IMR-90 (cell line): Measurements from ENCODE around the gene FGGY. TPM values are rescaled to one million over a fixed set of nuclear protein-coding genes. Genes with fewer than 3 reads are reported as not detected.

Source experiments
- ATAC-seq: fragments of 200-7000 bp; cut with Tn5 transposase; 2 replicates; pipeline ENCODE4 v1.9.1; 2020; ENCODE audit warnings: low read depth, mild to moderate bottlenecking, moderate library complexity
- BruUV-seq: library from RNA; stranded (reverse); fragments of 400-500 nt; replicated peaks from 2 replicates; lab custom pipeline; 2021; lab: Mats Ljungman, UMichigan
- CTCF ChIA-PET: fragments of 300-600 bp; formaldehyde crosslinking; extraction: SDS; loops from one replicate; lab custom pipeline; 2021; ENCODE audit warnings: antibody characterized with exemption; lab: Yijun Ruan, JAX
- POLR2A ChIA-PET: fragments of 300-600 bp; sonication (Branson Sonifier 250); formaldehyde crosslinking; loops from one replicate; lab custom pipeline; 2022; ENCODE audit warnings: antibody characterized with exemption; ENCODE audit not compliant: unreplicated experiment; lab: Charles Lee
- DNase-seq: peaks from one replicate; pipeline ENCODE4 v3.0.0; 2013
- H2AFZ ChIP-seq: replicated peaks from 2 replicates; pipeline ENCODE3; 2013; ENCODE audit warnings: low read length, mild to moderate bottlenecking; ENCODE audit not compliant: poor library complexity
- H2AK5ac ChIP-seq: 2 replicates; pipeline ENCODE4 v1.6.1; 2013; ENCODE audit warnings: low read depth, low read length, inconsistent platforms
- H2AK9ac ChIP-seq: replicated peaks from 2 replicates; pipeline ENCODE3; 2013; ENCODE audit warnings: mild to moderate bottlenecking, low read depth, low read length, moderate library complexity; ENCODE audit not compliant: poor library complexity
- H2BK120ac ChIP-seq: 2 replicates; pipeline ENCODE4 v1.6.1; 2013; ENCODE audit warnings: low read depth, low read length, inconsistent platforms
- H2BK15ac ChIP-seq: 3 replicates; pipeline ENCODE4 v1.6.1; 2013; ENCODE audit warnings: low read depth, low read length, inconsistent platforms
- H2BK20ac ChIP-seq: 2 replicates; pipeline ENCODE4 v1.6.1; 2013; ENCODE audit warnings: low read depth, mild to moderate bottlenecking, inconsistent platforms, low read length, moderate library complexity
- H2BK5ac ChIP-seq: 2 replicates; pipeline ENCODE4 v1.6.1; 2013; ENCODE audit warnings: mild to moderate bottlenecking, low read depth, low read length, inconsistent platforms; ENCODE audit not compliant: poor library complexity, severe bottlenecking
- H3K14ac ChIP-seq: replicated peaks from 2 replicates; pipeline ENCODE4 v1.6.1; 2013; ENCODE audit warnings: low read depth, low read length, inconsistent platforms
- H3K18ac ChIP-seq: 2 replicates; pipeline ENCODE4 v1.6.1; 2013; ENCODE audit warnings: low read depth, low read length, control low read depth
- H3K23ac ChIP-seq: 2 replicates; pipeline ENCODE4 v1.6.1; 2013; ENCODE audit warnings: low read depth, low read length, inconsistent platforms
- H3K27ac ChIP-seq: 2 replicates; pipeline ENCODE4 v1.5.1; 2013; ENCODE audit warnings: mild to moderate bottlenecking, control low read depth, low read length; ENCODE audit not compliant: insufficient read depth
- H3K27me3 ChIP-seq: 2 replicates; pipeline ENCODE4 v1.6.1; 2013; ENCODE audit warnings: low read length; ENCODE audit not compliant: control insufficient read depth, insufficient read depth
- H3K36me3 ChIP-seq: 2 replicates; pipeline ENCODE4 v1.6.1; 2013; ENCODE audit warnings: low read length, mixed read lengths; ENCODE audit not compliant: control insufficient read depth, insufficient read depth
- H3K4ac ChIP-seq: 2 replicates; pipeline ENCODE4 v1.6.1; 2013; ENCODE audit warnings: low read depth, low read length, inconsistent platforms
- H3K4me1 ChIP-seq: 2 replicates; pipeline ENCODE4 v1.6.1; 2013; ENCODE audit warnings: low read length, mixed read lengths; ENCODE audit not compliant: control insufficient read depth, insufficient read depth
- H3K4me2 ChIP-seq: 2 replicates; pipeline ENCODE4 v1.6.1; 2013; ENCODE audit warnings: low read depth, mild to moderate bottlenecking, control low read depth, low read length, moderate library complexity
- H3K4me3 ChIP-seq: 2 replicates; pipeline ENCODE4 v1.5.1; 2013; ENCODE audit warnings: low read depth, mild to moderate bottlenecking, control low read depth, low read length, moderate library complexity; ENCODE audit not compliant: insufficient read depth
- H3K56ac ChIP-seq: 2 replicates; pipeline ENCODE4 v1.6.1; 2013; ENCODE audit warnings: low read length, inconsistent platforms; ENCODE audit not compliant: insufficient read depth; ENCODE audit errors: extremely low read depth
- H3K79me1 ChIP-seq, 2 experiments: 2 replicates each; pipeline ENCODE4 v1.6.1; 2013; ENCODE audit warnings: low read length in 2 of 2, inconsistent platforms in 1 of 2, low read depth in 1 of 2
- H3K9ac ChIP-seq: 2 replicates; pipeline ENCODE4 v1.6.1; 2013; ENCODE audit warnings: low read depth, low read length, control low read depth
- H3K9me1 ChIP-seq: 2 replicates; pipeline ENCODE4 v1.6.1; 2013; ENCODE audit warnings: low read length, inconsistent platforms; ENCODE audit not compliant: insufficient read depth
- H3K9me3 ChIP-seq: 2 replicates; pipeline ENCODE4 v1.6.1; 2013; ENCODE audit warnings: low read length; ENCODE audit not compliant: control insufficient read depth, insufficient read depth
- H4K20me1 ChIP-seq: 2 replicates; pipeline ENCODE4 v1.6.1; 2013; ENCODE audit warnings: low read length, inconsistent platforms; ENCODE audit not compliant: insufficient read depth
- H4K5ac ChIP-seq: 2 replicates; pipeline ENCODE4 v1.6.1; 2013; ENCODE audit warnings: mild to moderate bottlenecking, low read depth, low read length, control low read depth
- H4K8ac ChIP-seq, 2 experiments: 2 replicates each; pipeline ENCODE4 v1.6.1; 2013; ENCODE audit warnings: low read depth in 2 of 2, low read length in 2 of 2, control low read depth in 1 of 2, inconsistent platforms in 1 of 2
- H4K91ac ChIP-seq: 2 replicates; pipeline ENCODE4 v1.6.1; 2013; ENCODE audit warnings: low read depth, low read length, inconsistent platforms; ENCODE audit not compliant: insufficient read depth
- BHLHE40 ChIP-seq: fragments of 150-350 bp; IDR thresholded peaks from 2 replicates; pipeline ENCODE4 v1.6.1; 2016; ENCODE audit warnings: mild to moderate bottlenecking, low read depth, low read length
- CEBPB ChIP-seq: IDR thresholded peaks from 2 replicates; pipeline ENCODE4 v1.6.1; 2012; ENCODE audit warnings: low read depth, low read length, improper control_type of control experiment
- FOS ChIP-seq: fragments of 150-350 bp; IDR thresholded peaks from 2 replicates; pipeline ENCODE4 v1.6.1; 2016; ENCODE audit warnings: low read depth, low read length
- MXI1 ChIP-seq: IDR thresholded peaks from 2 replicates; pipeline ENCODE4 v1.6.1; 2012; ENCODE audit warnings: low read depth, mild to moderate bottlenecking, low read length, moderate library complexity, borderline replicate concordance
- WGBS, 2 experiments: methylation state at CpG; one replicate each; pipeline versions ENCODE4 v1.1.5 to v1.1.7; 2013; ENCODE audit warnings: missing lambda C conversion rate in 2 of 2; ENCODE audit not compliant: insufficient read length in 1 of 2; ENCODE audit errors: extremely low coverage in 2 of 2; 5-methylcytosine and 5-hydroxymethylcytosine counted together
- dilution Hi-C: fragments of 300-500 bp; cut with HindIII; formaldehyde crosslinking; loops from one replicate; pipeline ENCODE4 v1.14.3; 2018; ENCODE audit warnings: low sequenced_read_pairs; ENCODE audit not compliant: unreplicated experiment
- in situ Hi-C: fragments of 300-500 bp; cut with MboI; formaldehyde crosslinking; loops from 3 replicates; pipeline ENCODE4 v1.14.3; 2019; ENCODE audit warnings: low sequenced_read_pairs, inconsistent platforms, mixed read lengths
- intact Hi-C: fragments of 100-400 bp; cut with micrococcal nuclease; formaldehyde crosslinking; loops from 2 replicates; pipeline ENCODE4 v1.10.0; 2022
- polyA plus RNA-seq, 3 experiments: library from polyadenylated mRNA; depleted of rRNA; stranded (reverse); fragments of >200 nt; gene quantifications; 2 replicates each; pipeline ENCODE4 v1.2.3, GENCODE V29; 2012; ENCODE audit warnings: low replicate concordance in 1 of 3
- total RNA-seq: library from RNA; depleted of rRNA; stranded (reverse); fragments of >200 nt; gene quantifications from 2 replicates; pipeline ENCODE4 v1.2.3, GENCODE V29; 2012

Gene FGGY
- total and polyA plus RNA-seq, 2 of the 4 experiments (the other 2 are of a cell fraction), result 5.6 to 14.0 TPM

GRCh38 chr1:59705466-59706302 lies 408.8 kb downstream of the FGGY start:
- Histone ChIP-seq H3K27me3 (no peaks in the 10 kb centered on the region), H3K36me3 (no peaks in the 10 kb centered on the region), H3K9me3 (no peaks in the 10 kb centered on the region), H2BK20ac (peak overlapping the region; percentile 89), H3K4me2 (peak overlapping the region; percentile 51; the same call in 1 of the 2 replicates), H2AK5ac (peak overlapping the region; percentile 69), H3K4ac (peak overlapping the region; percentile 82), H2AK9ac (peak overlapping the region; percentile 45), H4K5ac (peak overlapping the region; percentile 97), H2BK5ac (peak overlapping the region; percentile 92), H3K79me1 (no peaks in the 10 kb centered on the region), H2BK120ac (peak overlapping the region; percentile 87), H2BK15ac (peak overlapping the region; percentile 93), H3K4me3 (no peak overlapping the region), H2AFZ (peak overlapping the region; percentile 46), H3K14ac (peak overlapping the region; percentile 95), H3K18ac (peak overlapping the region; percentile 86), H3K56ac (peak overlapping the region; percentile 37), H4K8ac (peak overlapping the region; percentile 82 to 89), H4K20me1 (no peaks in the 10 kb centered on the region), H3K27ac (peak overlapping the region; percentile 73), H3K9ac (peak overlapping the region; percentile 12), H3K23ac (peak overlapping the region; percentile 83), H4K91ac (peak overlapping the region; percentile 93), H3K4me1 (peaks cover 38% of the 10 kb centered on the region), H3K9me1 (peaks cover 18% of the 10 kb centered on the region)
- ATAC-seq (0 out of 2 replicates have a peak, but pooled peaks have one; percentile 4), DNase-seq (peak; percentile 93)
- no TSS peak for BruUV-seq
- intact Hi-C loops, result loop anchor here (2.0 kb wide), 2 partner anchors 25 to 33 kb away; no protein-coding TSS in a partner anchor
- ChIA-PET CTCF (interaction anchor here (0.9 to 2.4 kb wide), 4 partner anchors 26 to 54 kb away, joined by 3 to 6 read pairs (median 6); no protein-coding TSS in a partner anchor), POLR2A (interaction anchor here (1.0 kb wide), 1 partner anchor 24 kb away, joined by 3 read pairs; no protein-coding TSS in a partner anchor)
- no CpG with 5 or more reads among the region's 5 CpGs for WGBS, 2 experiments
- in situ Hi-C loops, result loop anchor here (10.0 kb wide), 2 partner anchors 801 to 921 kb away; partner anchors contain the start of gene JUN
- TF ChIP-seq BHLHE40, result no peak
- TF ChIP-seq FOS, result peak; percentile 35; the same call in 1 of the 2 replicates
- TF ChIP-seq MXI1, result no peak
- TF ChIP-seq CEBPB, result peak; percentile 96
- dilution Hi-C loops, result no loop called here
